Amygdala (tissue), 56 donors: ENCODE measurements around the gene TMEM247.

ENCODE experiments used
- DNase-seq, 56 donors: peaks; one replicate each; lab custom pipeline; 2025; lab: John Stamatoyannopoulos, UW

The TMEM247 gene

GRCh38 chr2:46487667-46488335 is 8.4 kb downstream of the TMEM247 start:
- DNase-seq = no peak

DNA sequence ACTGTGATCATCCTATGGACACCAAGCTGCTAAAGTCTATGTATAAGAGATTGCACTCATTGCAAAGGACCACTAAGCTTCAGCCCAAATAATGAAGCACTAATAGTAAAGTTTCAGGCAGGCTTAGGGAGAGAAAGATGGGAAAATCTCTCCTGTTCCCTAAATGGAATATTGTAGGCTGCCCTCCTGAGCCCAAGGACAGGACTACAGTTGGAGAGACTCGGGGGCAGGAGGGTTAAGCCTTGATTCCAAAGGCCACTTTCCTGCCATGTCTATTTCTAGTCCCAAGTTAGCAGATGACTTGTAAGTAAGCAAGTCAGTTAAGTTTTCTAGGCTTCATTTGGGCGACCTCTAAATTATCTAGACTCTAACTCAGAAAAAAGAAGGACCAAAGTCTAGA is 9.0 kb downstream of the TMEM247 start:
- DNase-seq = no peak

DNA sequence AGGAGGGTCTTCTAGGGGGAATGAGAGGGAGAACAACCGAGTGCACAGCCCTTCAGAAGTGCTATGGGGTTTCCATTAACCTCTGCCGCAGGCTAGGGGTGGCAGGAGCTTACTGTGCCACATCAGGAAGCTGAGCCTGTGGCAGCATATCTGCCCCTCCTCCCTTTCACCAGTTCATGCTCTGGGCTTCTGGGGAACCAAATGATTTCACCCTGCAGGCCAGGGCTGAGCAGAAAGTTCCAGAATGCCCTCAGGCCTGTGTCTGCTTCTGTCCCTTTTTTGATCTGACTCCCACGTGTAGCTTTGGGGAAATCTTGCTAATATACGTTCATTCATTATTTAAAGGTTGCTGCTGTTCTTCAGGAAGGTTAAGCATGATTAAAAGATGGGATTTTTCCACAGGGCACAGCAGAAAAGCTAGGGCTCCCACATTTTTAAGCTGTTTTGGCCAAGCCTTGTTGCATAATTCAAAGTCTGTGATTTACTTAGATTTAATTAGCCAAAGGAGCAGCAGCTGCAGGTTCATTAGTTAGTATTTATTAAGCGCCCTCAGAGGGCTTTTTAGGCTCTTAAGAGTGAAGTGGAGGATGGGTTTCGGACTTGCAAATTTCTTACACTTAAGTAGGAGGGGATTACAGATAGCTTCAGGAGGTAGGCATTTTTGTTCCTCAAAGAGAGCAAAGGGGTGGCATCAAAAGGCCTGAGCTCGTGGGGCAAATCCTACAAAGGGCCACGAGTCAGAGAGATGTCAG is 10.2 kb downstream of the TMEM247 start:
- DNase-seq = peak in 21 of 56 donors; percentile 10 to 44 (median 28)

DNA sequence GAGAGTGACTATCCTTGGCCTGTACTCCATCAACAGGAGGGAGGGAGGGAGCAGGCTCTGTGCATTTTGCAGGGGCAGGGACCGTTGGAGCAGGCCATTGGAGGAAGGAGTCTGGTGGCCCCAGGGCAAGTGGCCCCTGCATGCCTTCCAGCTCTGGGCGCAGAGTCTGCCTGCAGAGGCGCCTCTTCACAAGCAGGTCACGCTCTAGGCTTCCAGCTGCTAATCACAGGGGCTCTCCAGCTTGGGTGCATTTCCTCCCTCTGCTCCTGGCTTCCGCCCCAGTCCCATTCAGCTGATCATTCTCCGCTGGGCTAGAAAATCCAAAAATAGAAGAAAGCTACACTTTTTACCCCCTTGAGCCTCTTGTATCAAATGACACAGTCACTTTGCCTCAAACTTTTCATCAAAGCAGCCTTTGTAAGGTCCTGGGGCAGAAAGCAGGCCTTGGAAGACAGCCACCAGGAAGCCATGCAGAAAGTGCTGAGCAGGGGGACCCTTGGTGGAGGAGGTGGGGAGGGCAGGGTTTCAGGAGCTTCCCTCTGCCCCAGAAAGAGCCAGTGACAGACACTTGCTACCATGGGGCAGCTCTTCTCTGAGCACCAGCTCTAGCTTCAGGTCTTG is 11.3 kb downstream of the TMEM247 start:
- DNase-seq = peak in 53 of 56 donors; percentile 14 to 90 (median 70)

GRCh38 chr2:46492301-46492700 is 12.9 kb downstream of the TMEM247 start:
- no peak for DNase-seq

DNA sequence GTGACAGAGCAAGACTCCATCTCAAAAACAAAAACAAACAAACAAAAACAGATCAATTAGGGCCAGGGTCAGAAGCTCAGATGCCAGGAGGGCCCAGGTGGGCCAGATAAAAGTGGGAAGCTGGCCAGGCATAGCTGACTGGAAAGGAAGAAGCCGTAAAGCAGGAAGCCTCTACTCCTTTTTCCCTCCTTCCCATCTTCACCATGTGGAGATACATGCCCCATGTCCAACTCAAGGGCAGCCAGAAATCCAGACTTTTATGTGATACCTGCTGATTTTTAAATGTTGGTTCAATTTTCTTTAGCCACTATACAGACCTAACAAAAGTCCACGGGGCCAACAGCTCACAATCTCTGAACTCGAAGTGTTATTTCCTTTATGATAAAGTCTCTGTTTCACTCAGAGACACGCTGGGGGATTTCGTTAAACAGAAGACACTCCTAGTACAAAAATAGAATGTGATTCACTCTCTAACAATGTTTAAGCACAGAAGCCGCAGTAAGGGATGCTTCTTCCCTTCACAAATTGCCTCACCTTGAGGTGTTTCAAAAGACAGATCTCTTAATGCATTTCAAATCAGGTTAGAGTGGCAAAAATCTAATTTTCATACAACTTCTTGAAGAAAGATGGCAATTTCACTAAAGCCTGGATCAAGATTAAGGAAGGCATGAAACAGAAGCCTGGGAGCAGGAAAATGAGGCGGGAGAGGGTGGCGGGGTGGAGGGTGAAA is 14.0 kb downstream of the TMEM247 start:
- DNase-seq = peak in 1 of 56 donors; percentile 24

DNA sequence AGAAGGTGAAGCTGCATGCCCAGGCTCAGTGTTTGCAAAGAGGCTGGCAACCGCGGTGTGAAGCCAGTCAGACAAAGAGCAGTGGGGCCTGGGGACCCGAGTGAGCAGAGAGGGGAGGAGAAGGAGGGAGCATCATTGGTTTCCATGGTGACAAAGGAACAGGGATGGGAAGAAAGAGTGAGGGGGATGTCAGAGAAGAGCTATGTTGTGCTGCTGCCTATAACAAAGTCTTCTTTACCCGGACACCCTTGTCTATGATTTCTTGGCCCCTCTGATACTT is 14.5 kb downstream of the TMEM247 start:
- DNase-seq = peak in 3 of 56 donors; percentile 13 to 21 (median 13)

DNA sequence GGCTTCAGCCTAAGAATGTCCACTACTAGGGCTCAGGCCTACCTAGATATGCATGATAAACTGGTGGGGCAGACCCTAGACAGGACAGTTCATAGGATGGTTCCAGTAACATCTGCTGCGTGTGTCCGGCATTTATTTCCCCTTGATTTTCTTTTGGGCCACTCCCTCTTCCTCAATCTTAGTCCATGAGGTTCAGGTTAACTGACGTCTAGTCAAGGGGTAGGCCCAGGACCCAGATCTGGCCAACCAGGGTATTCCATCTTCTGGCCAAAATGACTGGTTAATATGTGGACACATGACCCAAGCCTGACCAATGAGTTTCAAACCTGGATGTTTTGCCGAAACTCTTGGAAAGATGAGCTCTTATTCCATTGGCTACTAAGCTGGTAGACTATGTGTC is 15.2 kb downstream of the TMEM247 start:
- no peak for DNase-seq

- no peak for DNase-seq
Measured at GRCh38 chr2:46495231-46496030, 16.1 kb downstream of the TMEM247 start.

GRCh38 chr2:46497766-46498165 is 18.4 kb downstream of the TMEM247 start:
- DNase-seq = no peak

GRCh38 chr2:46498681-46499080 is 19.3 kb downstream of the TMEM247 start:
- no peak for DNase-seq

DNA sequence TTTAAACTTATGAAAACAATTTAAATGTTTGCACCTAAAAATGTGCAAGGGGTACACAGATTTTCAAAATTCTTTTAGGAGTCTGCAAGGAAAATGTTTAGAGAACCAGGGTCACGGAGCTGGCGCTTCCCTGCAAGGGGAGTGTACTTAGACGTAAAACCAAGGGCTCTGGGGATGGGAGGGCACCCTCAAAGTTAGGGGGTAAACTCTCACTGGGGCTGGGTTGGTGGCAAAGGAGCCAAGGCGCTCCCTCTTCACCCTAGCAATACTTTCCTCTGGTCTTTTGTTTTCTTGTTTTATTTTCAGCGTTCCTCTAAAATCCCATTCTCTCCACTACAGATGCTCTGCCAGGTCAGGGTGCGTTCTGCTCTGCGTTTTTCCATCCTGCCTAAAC is 20.0 kb downstream of the TMEM247 start:
- DNase-seq = no peak

GRCh38 chr2:46500801-46501200 is 21.4 kb downstream of the TMEM247 start:
- no peak for DNase-seq

DNA sequence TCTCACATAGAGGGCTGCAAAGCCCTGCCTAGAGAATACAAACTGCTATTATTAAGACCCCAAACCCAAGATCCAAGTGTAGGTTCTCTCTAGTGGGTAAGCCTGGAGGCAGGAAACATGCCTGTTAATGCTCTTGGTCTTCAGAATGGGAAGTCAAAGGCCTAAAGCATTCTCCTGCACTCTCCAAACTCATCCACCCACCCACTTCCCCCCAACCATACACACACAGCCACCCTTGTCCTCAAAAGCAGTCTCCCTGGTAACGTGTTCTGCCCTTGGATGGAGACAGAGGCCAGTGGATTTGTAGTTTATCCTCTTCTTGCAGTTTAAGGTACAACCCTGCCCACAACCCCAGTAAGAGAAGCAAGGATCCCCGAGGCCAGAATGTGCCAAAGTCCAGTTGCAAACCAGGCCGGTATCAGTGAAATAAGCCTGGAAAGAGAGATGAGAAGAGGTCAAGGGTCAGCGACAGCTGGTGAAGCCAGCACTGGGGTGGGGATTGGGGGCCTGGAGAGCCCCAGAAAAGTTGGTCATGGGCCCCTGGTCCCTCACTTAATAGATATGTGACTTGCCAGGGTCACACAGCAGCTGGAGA is 23.0 kb downstream of the TMEM247 start:
- DNase-seq = no peak

- DNase-seq = no peak
Measured at GRCh38 chr2:46503686-46504085, 24.3 kb downstream of the TMEM247 start.

- no peak for DNase-seq
Measured at GRCh38 chr2:46504221-46504620, 24.9 kb downstream of the TMEM247 start.

DNA sequence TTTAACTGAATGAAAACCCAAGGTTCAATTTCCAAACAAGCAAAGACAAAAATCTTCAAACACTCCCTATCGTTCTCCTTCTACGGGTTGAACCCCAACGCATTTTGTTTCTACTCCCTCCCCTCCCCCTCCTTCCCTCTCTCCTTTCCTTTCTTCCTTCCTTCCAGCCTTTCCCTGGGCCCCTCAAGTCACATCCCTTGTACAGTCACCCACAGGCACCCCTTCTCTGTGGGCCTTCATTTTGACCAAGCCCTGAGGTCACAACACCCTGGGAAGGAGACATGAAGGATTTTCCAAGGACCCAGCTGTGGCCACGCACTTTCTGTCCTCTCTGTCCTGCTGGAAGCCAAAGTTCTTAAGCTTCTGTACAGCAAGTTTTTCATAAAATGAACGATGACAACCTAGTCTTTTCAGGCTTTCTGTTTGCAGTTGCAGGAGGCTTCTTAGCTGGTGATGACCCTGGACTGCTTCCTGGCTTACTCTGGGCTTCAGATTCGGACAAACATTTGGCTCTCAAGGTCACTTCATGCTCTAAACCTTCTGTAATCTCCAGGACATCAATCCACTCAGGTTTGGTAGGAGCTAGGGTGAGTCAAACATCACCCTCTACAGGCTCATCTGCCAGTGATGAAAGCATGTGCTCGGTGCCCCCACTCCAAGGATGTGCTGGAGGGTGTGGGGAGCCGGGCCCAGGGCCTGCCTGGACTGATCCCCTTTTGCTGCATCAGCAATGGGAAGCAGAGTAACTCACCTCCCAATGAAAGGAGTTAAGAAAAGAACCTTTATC is 25.5 kb downstream of the TMEM247 start:
- no peak for DNase-seq

DNA sequence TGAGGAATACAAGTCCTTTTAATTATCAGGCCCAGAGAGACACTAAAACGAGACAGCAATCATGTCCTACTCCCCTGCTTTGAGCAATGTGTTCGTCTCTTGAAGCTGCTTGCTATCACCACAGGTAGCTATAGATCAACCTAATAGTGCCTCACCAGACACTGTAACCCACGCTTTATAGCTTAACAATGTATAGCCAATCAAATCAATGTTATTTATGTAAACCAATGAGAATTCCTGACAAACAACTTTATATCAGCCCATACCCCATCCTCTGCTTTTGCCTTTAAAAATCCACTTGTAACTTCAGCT is 26.1 kb downstream of the TMEM247 start:
- no peak for DNase-seq

- DNase-seq = no peak
Measured at GRCh38 chr2:46506131-46506706, 26.9 kb downstream of the TMEM247 start.
